ENCODE measurements around the gene NFE2.

GRCh38 chr12:54328595-54329337, 28.0 kb upstream of the NFE2 start:
- TF ChIP-seq CTCF (conservative IDR thresholded peaks at IDR 0.05) (no peak), ZFX (IDR thresholded peaks at IDR 0.05) (no peak)

Measured in C4-2B (cell line).